Calu3 (cell line): Measurements from ENCODE around the gene SLC9A7. TPM values are rescaled to one million over a fixed set of nuclear protein-coding genes. Genes with fewer than 3 reads are reported as not detected.

Experiments used
- BruUV-seq: library from RNA; stranded (reverse); fragments of 400-500 nt; replicated peaks from 2 replicates; lab custom pipeline; 2021; lab: Mats Ljungman, UMichigan
- CTCF ChIA-PET: fragments of 300-600 bp; sonication (Branson Sonifier 250); formaldehyde crosslinking; loops from one replicate; lab custom pipeline; 2022; ENCODE audit warnings: antibody characterized with exemption; lab: Charles Lee
- DNase-seq: peaks from one replicate; pipeline ENCODE4 v3.0.0; 2022
- H3K27ac Mint-ChIP-seq: one replicate; pipeline ENCODE4 v1.8.0; 2022; ENCODE audit warnings: mixed read lengths; ENCODE audit not compliant: unreplicated experiment
- H3K27me3 Mint-ChIP-seq: one replicate; pipeline ENCODE4 v1.8.0; 2022; ENCODE audit warnings: mixed read lengths; ENCODE audit not compliant: unreplicated experiment
- H3K36me3 Mint-ChIP-seq: one replicate; pipeline ENCODE4 v1.8.0; 2022; ENCODE audit warnings: mild to moderate bottlenecking, moderate library complexity, mixed read lengths; ENCODE audit not compliant: insufficient read depth, unreplicated experiment
- H3K4me1 Mint-ChIP-seq: one replicate; pipeline ENCODE4 v1.8.0; 2022; ENCODE audit warnings: mild to moderate bottlenecking, low read depth, mixed read lengths; ENCODE audit not compliant: unreplicated experiment
- H3K4me3 Mint-ChIP-seq: one replicate; pipeline ENCODE4 v1.8.0; 2022; ENCODE audit warnings: mild to moderate bottlenecking, low read depth, moderate library complexity, mixed read lengths; ENCODE audit not compliant: unreplicated experiment
- H3K9me3 Mint-ChIP-seq: one replicate; pipeline ENCODE4 v1.8.0; 2022; ENCODE audit warnings: low read depth, mixed read lengths; ENCODE audit not compliant: unreplicated experiment
- CTCF ChIP-seq: fragments of 200-600 bp; IDR thresholded peaks from one replicate; pipeline ENCODE4 v1.8.0; 2022; ENCODE audit warnings: antibody characterized with exemption; ENCODE audit not compliant: unreplicated experiment
- intact Hi-C: fragments of 100-400 bp; cut with micrococcal nuclease; formaldehyde crosslinking; loops from one replicate; pipeline ENCODE4 v1.10.0; 2022; ENCODE audit not compliant: unreplicated experiment
- total RNA-seq: library from RNA; stranded (reverse); gene quantifications from 2 replicates; pipeline ENCODE4 v1.2.3, GENCODE V29; 2022

SLC9A7 gene
- total RNA-seq, 1 experiment from 2014 or later, result 83.3 TPM

GRCh38 chrX:46683048-46683447 is 75.9 kb downstream of the SLC9A7 start:
- H3K4me3 Mint-ChIP-seq, result no peak overlapping the region
- no TSS peak for BruUV-seq
- intact Hi-C loops, result loop anchor here (10.0 kb wide), 1 partner anchor 72 kb away; the partner anchor contains the start of gene SLC9A7
- no peaks in the 10 kb centered on the region for H3K9me3 Mint-ChIP-seq
- H3K27me3 Mint-ChIP-seq, result no peaks in the 10 kb centered on the region
- H3K27ac Mint-ChIP-seq, result no peak overlapping the region
- H3K36me3 Mint-ChIP-seq, result no peaks in the 10 kb centered on the region
- peak; percentile 2 for DNase-seq
- CTCF ChIA-PET, result interaction anchor here (0.6 kb wide), 1 partner anchor 23 kb away, joined by 3 read pairs; no protein-coding TSS in a partner anchor
- H3K4me1 Mint-ChIP-seq, result no peaks in the 10 kb centered on the region
- TF ChIP-seq CTCF, result no peak

GRCh38 chrX:46681849-46682248 is 77.1 kb downstream of the SLC9A7 start:
- no TSS peak for BruUV-seq
- Mint-ChIP-seq H3K9me3 (no peaks in the 10 kb centered on the region), H3K27me3 (no peaks in the 10 kb centered on the region), H3K4me1 (no peaks in the 10 kb centered on the region), H3K27ac (no peak overlapping the region), H3K36me3 (no peaks in the 10 kb centered on the region), H3K4me3 (no peak overlapping the region)
- intact Hi-C loops, result loop anchor here (10.0 kb wide), 1 partner anchor 73 kb away; the partner anchor contains the start of gene SLC9A7
- TF ChIP-seq CTCF, result no peak
- CTCF ChIA-PET, result no interaction called here
- DNase-seq, result no peak

- Mint-ChIP-seq H3K4me3 (no peak overlapping the region), H3K27ac (no peak overlapping the region), H3K27me3 (no peaks in the 10 kb centered on the region), H3K36me3 (peaks cover 6% of the 10 kb centered on the region), H3K4me1 (no peaks in the 10 kb centered on the region), H3K9me3 (no peaks in the 10 kb centered on the region)
- BruUV-seq, result no TSS peak
- CTCF ChIA-PET, result no interaction called here
- DNase-seq, result no peak
- TF ChIP-seq CTCF, result no peak
- intact Hi-C loops, result no loop called here
Observed at GRCh38 chrX:46678232-46678631, 80.7 kb downstream of the SLC9A7 start.

- no peak for TF ChIP-seq CTCF
- no peaks in the 10 kb centered on the region for H3K9me3 Mint-ChIP-seq
- BruUV-seq, result no TSS peak
- peaks cover 11% of the 10 kb centered on the region for H3K36me3 Mint-ChIP-seq
- no peak for DNase-seq
- CTCF ChIA-PET, result no interaction called here
- no peaks in the 10 kb centered on the region for H3K27me3 Mint-ChIP-seq
- intact Hi-C loops, result no loop called here
- no peak overlapping the region for H3K4me3 Mint-ChIP-seq
- H3K4me1 Mint-ChIP-seq, result no peaks in the 10 kb centered on the region
- no peak overlapping the region for H3K27ac Mint-ChIP-seq
Observed at GRCh38 chrX:46676399-46677356, 82.2 kb downstream of the SLC9A7 start.
